HepG2 (cell line): ENCODE data around the gene ZNF195. TPM values are rescaled to one million over a fixed set of nuclear protein-coding genes. Genes with fewer than 3 reads are reported as not detected.

Experiments used
- GABPB1 ChIP-seq: IDR thresholded peaks from 2 replicates; pipeline ENCODE4 v1.6.1; 2016; ENCODE audit warnings: mild to moderate bottlenecking, missing genetic modification reagents, moderate library complexity, missing compliant biosample characterization
- HNRNPK ChIP-seq: fragments of 200-400 bp; formaldehyde crosslinking; IDR thresholded peaks from 2 replicates; pipeline ENCODE4 v1.6.1; 2018; ENCODE audit warnings: low read length, low read depth, moderate library complexity, mild to moderate bottlenecking; ENCODE audit not compliant: poor library complexity, severe bottlenecking
- IKZF5 ChIP-seq: IDR thresholded peaks from 2 replicates; pipeline ENCODE4 v1.6.1; 2018; ENCODE audit warnings: missing genetic modification reagents, mild to moderate bottlenecking, missing compliant biosample characterization
- KDM2A ChIP-seq: sonication (generic); formaldehyde crosslinking; IDR thresholded peaks from 2 replicates; pipeline ENCODE4 v1.4.0; 2020; ENCODE audit warnings: low read depth, missing genetic modification reagents, borderline replicate concordance
- MYC ChIP-seq: sonication (generic); formaldehyde crosslinking; IDR thresholded peaks from 2 replicates; pipeline ENCODE4 v1.9.0; 2021; ENCODE audit warnings: missing genetic modification reagents, borderline replicate concordance
- POLR2A ChIP-seq, 2 experiments: IDR thresholded peaks; 2 replicates each; pipeline ENCODE4 v1.6.1; 2011; ENCODE audit warnings: low read depth in 2 of 2, low read length in 2 of 2, mild to moderate bottlenecking in 1 of 2, moderate library complexity in 1 of 2; ENCODE audit not compliant: insufficient read depth in 1 of 2
- SAP130 ChIP-seq: IDR thresholded peaks from 2 replicates; pipeline ENCODE4 v1.6.1; 2016; ENCODE audit warnings: low read depth
- SP4 ChIP-seq: sonication (generic); formaldehyde crosslinking; IDR thresholded peaks from 2 replicates; pipeline ENCODE4 v1.8.1; 2023; ENCODE audit warnings: mild to moderate bottlenecking, missing genetic modification reagents
- ZBTB7B ChIP-seq: sonication (generic); formaldehyde crosslinking; IDR thresholded peaks from 2 replicates; pipeline ENCODE4 v1.4.0; 2020; ENCODE audit warnings: missing genetic modification reagents
- ZNF777 ChIP-seq: sonication (generic); formaldehyde crosslinking; IDR thresholded peaks from 2 replicates; pipeline ENCODE4 v1.4.0; 2020; ENCODE audit warnings: missing genetic modification reagents
- polyA plus RNA-seq, 8 experiments: library from polyadenylated mRNA; depleted of rRNA in 3 of 8; stranded (reverse) in 7 of 8; unstranded in 1 of 8; fragments of >200 nt; fragmentation: Illumina TruSeq in 4 of 8; extraction: Trizol in 4 of 8; gene quantifications; 2 replicates each; pipeline versions ENCODE4 v1.2.1 to v1.2.3, GENCODE V29; 2011 to 2016; ENCODE audit warnings: low read depth in 4 of 8, missing spikeins in 1 of 8, mixed read lengths in 1 of 8; ENCODE audit not compliant: insufficient read depth in 1 of 8
- total RNA-seq, 5 experiments: library from RNA; depleted of rRNA; stranded (reverse); fragments of >200 nt; fragmentation: Illumina TruSeq; extraction: Trizol; gene quantifications; 2 replicates each; pipeline ENCODE4 v1.2.3, GENCODE V29; 2016; ENCODE audit warnings: low read depth in 1 of 5
- TF ChIP-seq, protein P1 (sequence below): sonication (generic); formaldehyde crosslinking; IDR thresholded peaks from 2 replicates; pipeline ENCODE4 v1.4.0; 2020; ENCODE audit warnings: mild to moderate bottlenecking, missing genetic modification reagents
- TF ChIP-seq, protein P2 (sequence below): sonication (generic); formaldehyde crosslinking; IDR thresholded peaks from 2 replicates; pipeline ENCODE4 v1.4.0; 2020; ENCODE audit warnings: missing genetic modification reagents, borderline replicate concordance

Gene ZNF195
- total and polyA plus RNA-seq, 2 of the 13 experiments (the other 11 are each of a cell fraction or from before 2014, with no cell fraction given) = 17.3 to 31.4 TPM

DNA sequence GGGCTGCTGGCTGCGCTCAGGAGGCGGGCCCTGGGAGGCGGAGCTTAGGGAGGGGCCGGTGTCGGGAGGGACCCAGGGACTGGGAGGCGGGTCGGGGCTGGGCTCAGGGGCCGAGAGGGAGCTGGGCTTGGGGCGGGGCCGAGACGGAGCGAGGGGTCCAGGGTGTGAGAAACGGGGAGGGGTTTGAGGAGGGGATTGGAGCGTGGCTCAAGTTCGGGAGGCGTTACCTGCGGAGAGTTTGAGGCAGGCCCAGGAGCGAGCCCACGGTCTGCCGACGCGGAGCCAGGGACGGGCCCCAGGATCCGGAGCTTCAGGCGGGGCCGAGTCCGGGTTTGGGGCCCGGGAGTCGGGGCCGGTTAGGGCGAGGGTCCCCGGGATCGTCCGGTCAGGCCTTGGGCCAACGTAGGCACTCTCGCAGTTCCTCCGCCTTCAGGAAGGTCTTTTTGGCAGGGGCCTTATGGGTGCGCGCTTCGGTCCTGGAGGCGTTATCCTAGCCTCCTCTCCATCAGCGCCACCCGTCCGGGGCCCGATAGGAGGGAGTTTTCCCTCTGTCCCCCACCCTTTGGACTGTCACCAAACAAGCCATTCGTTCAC lies 44.3 kb upstream of the ZNF195 start (continued):
- TF ChIP-seq HNRNPK (peak; percentile 74), MYC (CRISPR knock-in tag) (peak; percentile 3; the same call in 1 of the 2 replicates), SP4 (CRISPR knock-in tag) (peak; percentile 53), ZNF777 (peak; percentile 57; the same call in 1 of the 2 replicates), SAP130 (CRISPR knock-in tag) (peak; percentile 14), ZBTB7B (CRISPR knock-in tag) (0 out of 2 replicates have a peak, but pooled peaks have one; percentile 15), KDM2A (CRISPR knock-in tag) (peak; percentile 22; the same call in 1 of the 2 replicates), IKZF5 (CRISPR knock-in tag) (0 out of 2 replicates have a peak, but pooled peaks have one; percentile 4), POLR2A (IDR thresholded peaks at IDR 0.05; ENCODE audit: insufficient read depth in 1 of 2, low read depth in 2 of 2, low read length in 2 of 2) (0 out of 4 replicates have a peak, but pooled peaks of 1 of the 2 experiments have one; percentile 16), GABPB1 (CRISPR knock-in tag) (peak; percentile 26; the same call in 1 of the 2 replicates)
- TF ChIP-seq, protein P1, sequence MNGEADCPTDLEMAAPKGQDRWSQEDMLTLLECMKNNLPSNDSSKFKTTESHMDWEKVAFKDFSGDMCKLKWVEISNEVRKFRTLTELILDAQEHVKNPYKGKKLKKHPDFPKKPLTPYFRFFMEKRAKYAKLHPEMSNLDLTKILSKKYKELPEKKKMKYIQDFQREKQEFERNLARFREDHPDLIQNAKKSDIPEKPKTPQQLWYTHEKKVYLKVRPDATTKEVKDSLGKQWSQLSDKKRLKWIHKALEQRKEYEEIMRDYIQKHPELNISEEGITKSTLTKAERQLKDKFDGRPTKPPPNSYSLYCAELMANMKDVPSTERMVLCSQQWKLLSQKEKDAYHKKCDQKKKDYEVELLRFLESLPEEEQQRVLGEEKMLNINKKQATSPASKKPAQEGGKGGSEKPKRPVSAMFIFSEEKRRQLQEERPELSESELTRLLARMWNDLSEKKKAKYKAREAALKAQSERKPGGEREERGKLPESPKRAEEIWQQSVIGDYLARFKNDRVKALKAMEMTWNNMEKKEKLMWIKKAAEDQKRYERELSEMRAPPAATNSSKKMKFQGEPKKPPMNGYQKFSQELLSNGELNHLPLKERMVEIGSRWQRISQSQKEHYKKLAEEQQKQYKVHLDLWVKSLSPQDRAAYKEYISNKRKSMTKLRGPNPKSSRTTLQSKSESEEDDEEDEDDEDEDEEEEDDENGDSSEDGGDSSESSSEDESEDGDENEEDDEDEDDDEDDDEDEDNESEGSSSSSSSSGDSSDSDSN (CRISPR knock-in tag) = peak; percentile 64
- TF ChIP-seq, protein P2, sequence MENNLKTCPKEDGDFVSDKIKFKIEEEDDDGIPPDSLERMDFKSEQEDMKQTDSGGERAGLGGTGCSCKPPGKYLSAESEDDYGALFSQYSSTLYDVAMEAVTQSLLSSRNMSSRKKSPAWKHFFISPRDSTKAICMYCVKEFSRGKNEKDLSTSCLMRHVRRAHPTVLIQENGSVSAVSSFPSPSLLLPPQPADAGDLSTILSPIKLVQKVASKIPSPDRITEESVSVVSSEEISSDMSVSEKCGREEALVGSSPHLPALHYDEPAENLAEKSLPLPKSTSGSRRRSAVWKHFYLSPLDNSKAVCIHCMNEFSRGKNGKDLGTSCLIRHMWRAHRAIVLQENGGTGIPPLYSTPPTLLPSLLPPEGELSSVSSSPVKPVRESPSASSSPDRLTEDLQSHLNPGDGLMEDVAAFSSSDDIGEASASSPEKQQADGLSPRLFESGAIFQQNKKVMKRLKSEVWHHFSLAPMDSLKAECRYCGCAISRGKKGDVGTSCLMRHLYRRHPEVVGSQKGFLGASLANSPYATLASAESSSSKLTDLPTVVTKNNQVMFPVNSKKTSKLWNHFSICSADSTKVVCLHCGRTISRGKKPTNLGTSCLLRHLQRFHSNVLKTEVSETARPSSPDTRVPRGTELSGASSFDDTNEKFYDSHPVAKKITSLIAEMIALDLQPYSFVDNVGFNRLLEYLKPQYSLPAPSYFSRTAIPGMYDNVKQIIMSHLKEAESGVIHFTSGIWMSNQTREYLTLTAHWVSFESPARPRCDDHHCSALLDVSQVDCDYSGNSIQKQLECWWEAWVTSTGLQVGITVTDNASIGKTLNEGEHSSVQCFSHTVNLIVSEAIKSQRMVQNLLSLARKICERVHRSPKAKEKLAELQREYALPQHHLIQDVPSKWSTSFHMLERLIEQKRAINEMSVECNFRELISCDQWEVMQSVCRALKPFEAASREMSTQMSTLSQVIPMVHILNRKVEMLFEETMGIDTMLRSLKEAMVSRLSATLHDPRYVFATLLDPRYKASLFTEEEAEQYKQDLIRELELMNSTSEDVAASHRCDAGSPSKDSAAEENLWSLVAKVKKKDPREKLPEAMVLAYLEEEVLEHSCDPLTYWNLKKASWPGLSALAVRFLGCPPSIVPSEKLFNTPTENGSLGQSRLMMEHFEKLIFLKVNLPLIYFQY (CRISPR knock-in tag) = 0 out of 2 replicates have a peak, but pooled peaks have one; percentile 37
- TF ChIP-seq, all 625 proteins: peak for 25; not testable (repeated sequence) for 600
